A549 (cell line): Measurements from ENCODE around the gene ARHGAP9. TPM values are rescaled to one million over a fixed set of nuclear protein-coding genes. Genes with fewer than 3 reads are reported as not detected.
A peak's percentile ranks its signal among the peaks of the same experiment; 100 is the strongest.

Experiments
- ATAC-seq, 2 experiments: fragments of 200-7000 bp in 1 of 2; fragments of >200 bp in 1 of 2; cut with Nextera tagmentation in 1 of 2; cut with Tn5 transposase in 1 of 2; 3 replicates each; pipeline versions ENCODE4 v1.8.0 to v1.9.1; 2018 to 2020; ENCODE audit warnings: mild to moderate bottlenecking in 1 of 2, moderate library complexity in 1 of 2
- CTCF ChIA-PET: fragments of 300-600 bp; sonication (Branson Sonifier 250); formaldehyde crosslinking; extraction: SDS; loops from one replicate; lab custom pipeline; 2021; ENCODE audit warnings: antibody characterized with exemption, inconsistent platforms; lab: Yijun Ruan, JAX
- POLR2A ChIA-PET: fragments of 350-600 bp; formaldehyde crosslinking; extraction: SDS; loops from one replicate; lab custom pipeline; 2021; ENCODE audit warnings: antibody characterized with exemption, inconsistent platforms; lab: Yijun Ruan, JAX
- DNase-seq, 2 experiments: peaks; one replicate each; pipeline versions ENCODE4 v3.0.0 to v3.0.0-alpha.2; 2011 to 2016; ENCODE audit warnings: low read depth in 1 of 2, low spot score in 1 of 2
- FAIRE-seq: peaks from 2 replicates; lab custom pipeline; 2011; peaks lifted over from hg19 to GRCh38; lab: Jason Lieb, UNC
- H3K27ac ChIP-seq, 2 experiments: fragments of >200 bp; sonication (Bioruptor Twin); formaldehyde crosslinking; 3 replicates each; pipeline ENCODE4 v1.5.1; 2016 to 2017
- H3K4me1 ChIP-seq: fragments of >200 bp; sonication (Bioruptor Twin); formaldehyde crosslinking; 3 replicates; pipeline ENCODE4 v1.6.1; 2016
- H3K4me2 ChIP-seq: fragments of >200 bp; sonication (Bioruptor Twin); formaldehyde crosslinking; 3 replicates; pipeline ENCODE4 v1.6.1; 2016
- H3K4me3 ChIP-seq: fragments of >200 bp; sonication (Bioruptor Twin); formaldehyde crosslinking; 3 replicates; pipeline ENCODE4 v1.5.1; 2016
- H3K9me3 ChIP-seq: fragments of >200 bp; sonication (Bioruptor Twin); formaldehyde crosslinking; 3 replicates; pipeline ENCODE4 v1.6.1; 2016
- ATOH8 ChIP-seq: fragments of 250-450 bp; sonication (Bioruptor Pico); IDR thresholded peaks from 2 replicates; pipeline ENCODE4 v1.5.0; 2020; ENCODE audit warnings: low read depth, mild to moderate bottlenecking, moderate library complexity
- BHLHE40 ChIP-seq: IDR thresholded peaks from 2 replicates; pipeline ENCODE4 v1.6.1; 2012; ENCODE audit warnings: low read depth, low read length, inconsistent platforms
- CBX2 ChIP-seq: fragments of 200-600 bp; sonication (generic); IDR thresholded peaks from 2 replicates; pipeline ENCODE4 v1.6.1; 2016; ENCODE audit warnings: low read depth, mild to moderate bottlenecking, borderline replicate concordance
- CBX8 ChIP-seq: fragments of 200-600 bp; sonication (generic); IDR thresholded peaks from 2 replicates; pipeline ENCODE4 v1.6.1; 2016
- CHD2 ChIP-seq: fragments of 150-350 bp; IDR thresholded peaks from 2 replicates; pipeline ENCODE4 v1.6.1; 2014; ENCODE audit warnings: low read length; ENCODE audit not compliant: partially characterized antibody
- CHD4 ChIP-seq: fragments of 200-600 bp; sonication (generic); IDR thresholded peaks from 2 replicates; pipeline ENCODE4 v1.6.1; 2016; ENCODE audit warnings: antibody characterized with exemption, mild to moderate bottlenecking, borderline replicate concordance
- E2F6 ChIP-seq: IDR thresholded peaks from 2 replicates; pipeline ENCODE4 v1.6.1; 2012; ENCODE audit warnings: low read depth, borderline replicate concordance
- EHF ChIP-seq: fragments of 250-450 bp; sonication (Bioruptor Pico); IDR thresholded peaks from 2 replicates; pipeline ENCODE4 v1.5.0; 2020; ENCODE audit warnings: mild to moderate bottlenecking
- ELK1 ChIP-seq: fragments of 150-350 bp; IDR thresholded peaks from 2 replicates; pipeline ENCODE4 v1.6.1; 2014; ENCODE audit warnings: low read depth, mild to moderate bottlenecking, low read length
- ESRRA ChIP-seq: fragments of 150-350 bp; IDR thresholded peaks from 2 replicates; pipeline ENCODE4 v1.6.1; 2014; ENCODE audit warnings: mild to moderate bottlenecking, low read length, borderline replicate concordance
- HEYL ChIP-seq: fragments of 250-450 bp; sonication (Bioruptor Pico); IDR thresholded peaks from 2 replicates; pipeline ENCODE4 v1.8.0; 2021; ENCODE audit warnings: mild to moderate bottlenecking, moderate library complexity
- HMGXB4 ChIP-seq: fragments of 250-450 bp; sonication (Bioruptor Pico); IDR thresholded peaks from 2 replicates; pipeline ENCODE4 v1.5.0; 2021; ENCODE audit warnings: mild to moderate bottlenecking, moderate library complexity, borderline replicate concordance
- HOXA7 ChIP-seq: fragments of 250-450 bp; sonication (Bioruptor Pico); IDR thresholded peaks from 2 replicates; pipeline ENCODE4 v1.5.0; 2020; ENCODE audit warnings: mild to moderate bottlenecking, moderate library complexity
- JUNB ChIP-seq: fragments of >200 bp; sonication (Bioruptor Twin); formaldehyde crosslinking; IDR thresholded peaks from 2 replicates; pipeline ENCODE4 v1.6.1; 2016
- KDM1A ChIP-seq: fragments of 200-600 bp; sonication (generic); IDR thresholded peaks from 2 replicates; pipeline ENCODE4 v1.6.1; 2016; ENCODE audit warnings: low read depth, mild to moderate bottlenecking
- KDM5A ChIP-seq: fragments of 200-600 bp; sonication (generic); IDR thresholded peaks from 2 replicates; pipeline ENCODE4 v1.6.1; 2016; ENCODE audit warnings: antibody characterized with exemption, mild to moderate bottlenecking
- MAZ ChIP-seq: fragments of 150-350 bp; IDR thresholded peaks from 2 replicates; pipeline ENCODE4 v1.6.1; 2014; ENCODE audit warnings: antibody characterized with exemption, low read depth, low read length, borderline replicate concordance
- MYC ChIP-seq: IDR thresholded peaks from 2 replicates; pipeline ENCODE4 v1.6.1; 2012; ENCODE audit warnings: mild to moderate bottlenecking, inconsistent platforms, low read length, improper control_type of control experiment, borderline replicate concordance
- NFE2L2 ChIP-seq: fragments of 150-350 bp; conservative IDR thresholded peaks from 2 replicates; pipeline ENCODE4 v1.6.1; 2014; ENCODE audit warnings: low read length
- NPAS2 ChIP-seq: fragments of 250-450 bp; sonication (Bioruptor Pico); IDR thresholded peaks from 2 replicates; pipeline ENCODE4 v1.8.0; 2022; ENCODE audit warnings: mild to moderate bottlenecking, moderate library complexity, borderline replicate concordance
- NR3C1 ChIP-seq: fragments of >200 bp; sonication (Bioruptor Twin); formaldehyde crosslinking; IDR thresholded peaks from 3 replicates; pipeline ENCODE4 v1.6.1; 2017
- POLR2AphosphoS2 ChIP-seq: conservative IDR thresholded peaks from 2 replicates; pipeline ENCODE4 v1.6.1; 2012; ENCODE audit warnings: low read length, improper control_type of control experiment, inconsistent platforms
- RAD21 ChIP-seq, 2 experiments: fragments of >200 bp in 1 of 2; sonication (Bioruptor Twin) in 1 of 2; formaldehyde crosslinking in 1 of 2; IDR thresholded peaks in 1 of 2; conservative IDR thresholded peaks in 1 of 2; 2 replicates in 1 of 2; 3 replicates in 1 of 2; pipeline ENCODE4 v1.6.1; 2012 to 2018; ENCODE audit warnings: inconsistent platforms in 1 of 2
- SMC3 ChIP-seq: fragments of >200 bp; sonication (Bioruptor Twin); formaldehyde crosslinking; IDR thresholded peaks from 3 replicates; pipeline ENCODE4 v1.6.1; 2018; ENCODE audit warnings: inconsistent platforms
- SREBF2 ChIP-seq: fragments of 450-650 bp; IDR thresholded peaks from 2 replicates; pipeline ENCODE4 v1.6.1; 2014; ENCODE audit warnings: mild to moderate bottlenecking, moderate library complexity
- TP53 ChIP-seq: fragments of 250-450 bp; sonication (Bioruptor Pico); IDR thresholded peaks from 2 replicates; pipeline ENCODE4 v1.5.0; 2021; ENCODE audit warnings: mild to moderate bottlenecking, moderate library complexity
- USF2 ChIP-seq: fragments of 450-650 bp; IDR thresholded peaks from 2 replicates; pipeline ENCODE4 v1.6.1; 2014; ENCODE audit warnings: antibody characterized with exemption
- ZFP36 ChIP-seq: fragments of 450-650 bp; IDR thresholded peaks from 2 replicates; pipeline ENCODE4 v1.6.1; 2014; ENCODE audit warnings: borderline replicate concordance; ENCODE audit not compliant: partially characterized antibody
- WGBS: methylation state at CpG from one replicate; pipeline ENCODE4 v1.1.6; 2017; ENCODE audit errors: missing lambda C conversion rate; 5-methylcytosine and 5-hydroxymethylcytosine counted together
- polyA plus RNA-seq, 4 experiments: library from polyadenylated mRNA; depleted of rRNA in 3 of 4; stranded (reverse); fragments of >200 nt; fragmentation: RNase III in 1 of 4; extraction: RNeasy Plus Mini Kit Qiagen cat#74134 plus additional on column Dnase treatment in 1 of 4; gene quantifications; 2 replicates in 3 of 4; 3 replicates in 1 of 4; pipeline ENCODE4 v1.2.3, GENCODE V29; 2011 to 2017

Gene ARHGAP9
- polyA plus RNA-seq, 2 of the 4 experiments (the other 2 are of a cell fraction) = 0.25 TPM; not detected in 1

GRCh38 chr12:57474430-57474829 lies 5.2 kb downstream of the ARHGAP9 start:
- H3K27ac ChIP-seq = no peak overlapping the region
- ChIA-PET CTCF (interaction anchor here (1.0 to 19.9 kb wide), 5 partner anchors 11 to 22 kb away, joined by 6 to 240 read pairs (median 9); partner anchors contain the start of genes GLI1 and MARS1), POLR2A (no interaction called here)
- FAIRE-seq (no peak), ATAC-seq (peak in 1 of 2 experiments; percentile 5; a peak in 1 of 6 replicates), DNase-seq (no peak)
- peaks cover 14% of the 10 kb centered on the region; the same call in 2 of the 3 replicates for H3K4me1 ChIP-seq
- H3K4me2 ChIP-seq = no peak overlapping the region
- TF ChIP-seq MYC (no peak), CBX2 (no peak), ZFP36 (no peak), SMC3 (no peak), JUNB (no peak), NPAS2 (no peak)
- no peak overlapping the region for H3K4me3 ChIP-seq
- no peaks in the 10 kb centered on the region for H3K9me3 ChIP-seq
- 83% methylated on average over 8 of the region's 8 CpGs for WGBS

GRCh38 chr12:57473886-57474285 lies 5.8 kb downstream of the ARHGAP9 start:
- Histone ChIP-seq H3K9me3 (no peaks in the 10 kb centered on the region), H3K4me2 (no peak overlapping the region), H3K27ac (no peak overlapping the region), H3K4me1 (peaks cover 14% of the 10 kb centered on the region; the same call in 2 of the 3 replicates), H3K4me3 (no peak overlapping the region)
- DNase-seq = no peak
- 60% methylated on average over 5 of the region's 5 CpGs for WGBS
- no peak for TF ChIP-seq CBX8
- TF ChIP-seq ZFP36 = no peak
- TF ChIP-seq EHF (CRISPR knock-in tag) = no peak
- TF ChIP-seq USF2 = no peak
- TF ChIP-seq CHD2 = no peak
- no peak for TF ChIP-seq NR3C1
- no peak for TF ChIP-seq HEYL (CRISPR knock-in tag)
- no peak for TF ChIP-seq RAD21 (conservative IDR thresholded peaks at IDR 0.05 in 1 of 2, IDR thresholded peaks at IDR 0.05 in 1 of 2)
- FAIRE-seq = no peak
- ATAC-seq = no peak
- CTCF ChIA-PET = interaction anchor here (1.7 to 19.9 kb wide), 4 partner anchors 12 to 21 kb away, joined by 6 to 240 read pairs (median 10); partner anchors contain the start of genes GLI1 and MARS1
- POLR2A ChIA-PET = no interaction called here

- Histone ChIP-seq H3K9me3 (no peaks in the 10 kb centered on the region), H3K4me2 (no peak overlapping the region), H3K4me1 (peaks cover 12% of the 10 kb centered on the region; the same call in 2 of the 3 replicates), H3K27ac (no peak overlapping the region)
- DNase-seq (no peak), FAIRE-seq (no peak)
- CTCF ChIA-PET = interaction anchor here (1.5 to 19.9 kb wide), 5 partner anchors 11 to 40 kb away, joined by 4 to 240 read pairs (median 9); partner anchors contain the start of genes GLI1 and MARS1
- 64% methylated on average over 3 of the region's 3 CpGs for WGBS
- POLR2A ChIA-PET = no interaction called here
- TF ChIP-seq HOXA7 (no peak), TP53 (CRISPR knock-in tag) (no peak), BHLHE40 (no peak), ELK1 (no peak), ESRRA (no peak), E2F6 (no peak), KDM5A (no peak), ATOH8 (no peak), KDM1A (no peak), CBX8 (no peak), MAZ (no peak), SREBF2 (no peak), MYC (no peak), HMGXB4 (no peak), NFE2L2 (no peak), POLR2AphosphoS2 (no peak), CHD4 (no peak)
- TF ChIP-seq, all 56 proteins: peak for 0
- ATAC-seq = no peak
- no peak overlapping the region for H3K4me3 ChIP-seq
Observed at GRCh38 chr12:57473392-57473791, 6.3 kb downstream of the ARHGAP9 start.
